ENCODE results near the gene ARHGAP30.

DNA sequence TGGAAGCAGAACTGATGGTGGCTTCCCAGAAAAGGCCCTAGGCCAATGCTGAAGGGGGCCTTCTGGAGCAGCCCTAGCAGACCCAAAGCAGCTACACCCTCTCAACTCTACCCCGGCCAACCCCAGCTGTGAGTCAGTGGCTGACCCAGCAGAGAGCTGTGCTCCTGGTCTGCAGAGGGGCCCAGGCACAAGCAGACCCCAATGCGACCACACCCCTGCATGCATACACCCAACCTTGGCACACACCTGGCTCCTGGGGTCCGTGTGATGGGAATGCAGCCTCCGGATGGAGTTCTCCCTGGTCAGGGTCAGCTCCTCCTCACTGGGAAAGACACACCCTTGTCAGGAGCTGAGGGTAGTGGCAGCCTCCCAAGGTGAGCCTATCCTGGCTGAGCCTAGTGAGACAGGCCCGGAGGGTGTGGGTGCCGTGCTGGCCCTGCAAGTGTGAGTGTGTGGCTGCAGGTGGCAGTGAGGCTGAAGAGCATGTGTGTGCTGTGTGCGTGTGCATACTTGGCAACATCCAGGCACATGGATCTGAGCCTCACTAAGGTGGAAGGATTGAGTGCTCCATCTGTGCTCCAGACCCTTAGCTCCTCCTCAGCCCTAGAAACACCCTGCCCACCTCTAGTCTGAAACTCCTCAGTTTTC lies 3.9 kb upstream of the ARHGAP30 start:
- TF ChIP-seq, protein P1, sequence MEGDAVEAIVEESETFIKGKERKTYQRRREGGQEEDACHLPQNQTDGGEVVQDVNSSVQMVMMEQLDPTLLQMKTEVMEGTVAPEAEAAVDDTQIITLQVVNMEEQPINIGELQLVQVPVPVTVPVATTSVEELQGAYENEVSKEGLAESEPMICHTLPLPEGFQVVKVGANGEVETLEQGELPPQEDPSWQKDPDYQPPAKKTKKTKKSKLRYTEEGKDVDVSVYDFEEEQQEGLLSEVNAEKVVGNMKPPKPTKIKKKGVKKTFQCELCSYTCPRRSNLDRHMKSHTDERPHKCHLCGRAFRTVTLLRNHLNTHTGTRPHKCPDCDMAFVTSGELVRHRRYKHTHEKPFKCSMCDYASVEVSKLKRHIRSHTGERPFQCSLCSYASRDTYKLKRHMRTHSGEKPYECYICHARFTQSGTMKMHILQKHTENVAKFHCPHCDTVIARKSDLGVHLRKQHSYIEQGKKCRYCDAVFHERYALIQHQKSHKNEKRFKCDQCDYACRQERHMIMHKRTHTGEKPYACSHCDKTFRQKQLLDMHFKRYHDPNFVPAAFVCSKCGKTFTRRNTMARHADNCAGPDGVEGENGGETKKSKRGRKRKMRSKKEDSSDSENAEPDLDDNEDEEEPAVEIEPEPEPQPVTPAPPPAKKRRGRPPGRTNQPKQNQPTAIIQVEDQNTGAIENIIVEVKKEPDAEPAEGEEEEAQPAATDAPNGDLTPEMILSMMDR (IDR thresholded peaks at IDR 0.05), result no peak
- TF ChIP-seq EP300 (IDR thresholded peaks at IDR 0.05), result no peak

Data from tibial nerve (tissue), 4 donors.